GM19238 (cell line): ENCODE data around the gene ADAMTSL4.
"Not testable (repeated sequence)": the region's sequence is repeated elsewhere in the genome, so short reads cannot be mapped to it uniquely, and the experiment has no call there.

Experiments used
- DNase-seq: peaks from one replicate; pipeline ENCODE4 v3.0.0; 2011; ENCODE audit warnings: low spot score; ENCODE audit not compliant: insufficient read length

ADAMTSL4 gene

GRCh38 chr1:150555198-150555970 is 6.2 kb downstream of the ADAMTSL4 start:
- DNase-seq = no peak

- DNase-seq = no peak
These were observed 7.0 kb downstream of the ADAMTSL4 start for GRCh38 chr1:150555971-150556865.

- no peak for DNase-seq
These were observed 7.9 kb downstream of the ADAMTSL4 start for GRCh38 chr1:150557065-150557600.

- DNase-seq = no peak
These were observed 8.6 kb downstream of the ADAMTSL4 start for GRCh38 chr1:150557813-150558212.

GRCh38 chr1:150558303-150558704 is 9.1 kb downstream of the ADAMTSL4 start:
- DNase-seq = no peak

- no peak for DNase-seq
These were observed 9.8 kb downstream of the ADAMTSL4 start for GRCh38 chr1:150558761-150559655.

GRCh38 chr1:150559656-150560010 is 10.4 kb downstream of the ADAMTSL4 start:
- DNase-seq = no peak

- peak; percentile 80 for DNase-seq
These were observed 10.8 kb downstream of the ADAMTSL4 start for GRCh38 chr1:150560011-150560438.

- peak; percentile 76 for DNase-seq
These were observed 11.5 kb downstream of the ADAMTSL4 start for GRCh38 chr1:150560576-150561253.

- no peak for DNase-seq
These were observed 12.2 kb downstream of the ADAMTSL4 start for GRCh38 chr1:150561254-150561973.

- DNase-seq = peak; percentile 69
These were observed 12.8 kb downstream of the ADAMTSL4 start for GRCh38 chr1:150561974-150562445.

GRCh38 chr1:150562446-150563339 is 13.5 kb downstream of the ADAMTSL4 start:
- DNase-seq = peak; percentile 56

- no peak for DNase-seq
These were observed 14.3 kb downstream of the ADAMTSL4 start for GRCh38 chr1:150563340-150564038.

GRCh38 chr1:150564051-150564991 is 15.1 kb downstream of the ADAMTSL4 start:
- DNase-seq = no peak

GRCh38 chr1:150565240-150565991 is 16.2 kb downstream of the ADAMTSL4 start:
- DNase-seq = not testable (repeated sequence)
